Sciatic nerve (tissue), 2 donors: ENCODE data around the gene GGCX. TPM values are rescaled to one million over a fixed set of nuclear protein-coding genes. Genes with fewer than 3 reads are reported as not detected.
"Not testable (repeated sequence)": the region's sequence is repeated elsewhere in the genome, so short reads cannot be mapped to it uniquely, and the experiment has no call there.

ENCODE experiments used
- ATAC-seq: fragments of 200-7000 bp; cut with Tn5 transposase; one replicate; pipeline ENCODE4 v1.9.1; 2020; ENCODE audit warnings: mild to moderate bottlenecking, moderate library complexity
- DNase-seq: peaks from one replicate; pipeline ENCODE4 v3.0.0-alpha.2; 2020; ENCODE audit warnings: low spot score
- intact Hi-C: fragments of 100-400 bp; cut with DNase I; formaldehyde crosslinking; loops from one replicate; pipeline ENCODE4 v1.14.2; 2022
- total RNA-seq: library from RNA; stranded (reverse); fragmentation: NEBNext Ultra II Directional; extraction: Animal tissue kit (Norgen Biotek cat#: 25700); gene quantifications from one replicate; pipeline ENCODE4 v1.2.1, GENCODE V29; 2021
- donor health status: DM: no; HTN: no; CAD: no.
- donor health status: DM: no; HTN: no; CAD: no.

The GGCX gene
- total RNA-seq, 1 donor from 2014 or later = 36.6 TPM

DNA sequence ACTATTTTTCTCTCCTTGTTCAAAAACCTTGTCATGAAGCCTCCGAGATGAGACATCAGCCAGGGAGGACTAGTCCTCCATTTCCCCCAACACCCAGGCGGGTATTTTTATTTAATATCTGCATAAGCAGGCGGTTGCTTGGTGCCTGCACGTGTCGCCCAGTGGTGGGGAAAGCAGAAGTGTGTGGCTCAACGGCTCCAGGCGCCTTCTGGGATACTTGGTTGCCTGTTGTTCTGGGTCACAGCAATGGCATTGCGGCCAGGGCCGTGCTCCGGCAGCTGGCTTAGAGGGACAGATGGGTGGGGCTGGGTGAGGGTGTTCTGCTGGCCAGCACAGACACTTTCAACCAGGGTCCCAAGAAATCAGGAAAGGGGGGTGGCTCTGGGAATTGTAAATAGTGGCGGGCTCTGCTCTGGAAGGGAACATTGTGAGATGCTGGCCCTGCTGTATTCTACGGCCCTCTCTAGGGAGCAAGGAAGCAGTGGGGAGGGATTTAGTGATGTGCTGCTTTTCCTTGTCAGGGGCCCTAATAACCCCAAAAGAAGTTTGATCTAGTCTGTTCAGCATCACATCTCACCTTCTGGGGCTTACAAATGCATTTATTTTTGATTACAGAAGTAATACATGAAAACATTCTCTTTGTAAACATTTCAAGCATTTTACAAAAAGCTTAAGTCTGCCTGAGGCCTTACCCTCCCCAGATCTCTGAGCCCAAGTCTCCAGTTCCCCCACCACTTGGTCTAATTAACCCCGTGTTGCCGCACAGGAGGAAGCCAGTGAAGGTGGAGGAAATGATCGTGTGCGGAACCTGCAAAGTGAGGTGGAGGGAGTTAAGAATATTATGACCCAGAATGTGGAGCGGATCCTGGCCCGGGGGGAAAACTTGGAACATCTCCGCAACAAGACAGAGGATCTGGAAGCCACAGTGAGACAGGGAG is 17.2 kb upstream of the GGCX start:
- DNase-seq = no peak
- intact Hi-C loops = no loop called here
- ATAC-seq = peak; percentile 78

DNA sequence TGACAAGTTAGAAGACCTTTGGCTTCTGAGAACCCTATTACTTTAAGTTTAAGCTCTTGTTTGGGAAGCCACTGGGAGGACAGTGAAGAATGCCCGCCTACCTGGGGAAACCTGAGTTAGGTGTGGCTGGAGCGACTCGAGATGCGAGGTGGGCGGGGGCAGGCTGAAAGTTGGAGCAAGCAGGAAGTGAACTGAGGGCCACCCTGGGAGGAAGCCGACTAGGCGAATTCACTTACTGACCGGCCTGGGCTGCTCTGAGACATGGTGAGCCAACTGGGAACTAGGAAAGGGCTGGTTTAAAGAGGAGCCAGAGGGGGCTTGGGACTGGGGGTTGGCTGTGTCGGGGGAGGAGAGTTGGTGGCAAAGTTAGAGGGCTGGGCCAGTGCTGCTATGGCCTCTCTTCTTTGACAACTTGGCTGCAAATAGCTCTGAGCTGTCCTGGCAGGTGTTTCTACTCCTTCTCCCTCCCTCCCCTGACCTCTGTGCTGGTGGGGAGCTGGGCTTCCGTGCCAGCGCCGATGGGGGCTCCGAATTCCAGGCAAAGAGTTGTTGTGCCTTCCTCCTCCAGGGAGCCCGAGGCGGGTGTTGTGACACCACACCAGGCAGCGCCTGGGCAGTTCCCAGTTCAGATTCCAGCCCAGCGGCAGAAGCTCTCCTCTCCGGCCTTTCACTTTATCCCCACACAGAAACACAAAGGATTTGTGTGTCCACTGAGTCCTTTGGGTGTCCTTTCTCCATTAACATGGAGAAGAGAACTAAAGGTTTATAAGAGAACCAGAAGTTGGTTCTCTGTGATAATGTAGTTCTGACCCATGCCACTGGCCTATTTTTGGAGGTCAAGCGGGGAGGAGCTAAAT is 16.3 kb upstream of the GGCX start, which contains the start of gene VAMP8:
VAMP8 (plus strand) TSS at position 201 of the 857 bp plus-strand sequence; CDS start at position 262, 61 bp downstream.
- DNase-seq (no peak), ATAC-seq (peak; percentile 48)
- intact Hi-C loops = no loop called here

DNA sequence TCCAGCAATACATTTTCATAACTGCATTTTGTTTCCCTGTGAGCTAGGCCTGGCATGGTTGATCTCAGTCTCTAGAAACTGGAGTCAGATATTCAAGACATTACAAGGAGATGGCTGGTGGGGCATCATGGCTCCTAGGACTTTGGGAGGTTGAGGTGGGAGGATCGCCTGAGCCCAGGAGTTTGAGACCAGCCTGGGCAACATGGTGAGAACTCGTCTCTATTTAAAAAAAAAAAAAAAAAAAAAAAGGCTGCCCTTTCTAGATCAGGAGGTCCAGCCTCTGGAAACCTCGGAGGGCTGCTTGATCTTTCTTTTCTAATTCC is 15.7 kb upstream of the GGCX start:
- DNase-seq (no peak), ATAC-seq (no peak)
- intact Hi-C loops = no loop called here

DNA sequence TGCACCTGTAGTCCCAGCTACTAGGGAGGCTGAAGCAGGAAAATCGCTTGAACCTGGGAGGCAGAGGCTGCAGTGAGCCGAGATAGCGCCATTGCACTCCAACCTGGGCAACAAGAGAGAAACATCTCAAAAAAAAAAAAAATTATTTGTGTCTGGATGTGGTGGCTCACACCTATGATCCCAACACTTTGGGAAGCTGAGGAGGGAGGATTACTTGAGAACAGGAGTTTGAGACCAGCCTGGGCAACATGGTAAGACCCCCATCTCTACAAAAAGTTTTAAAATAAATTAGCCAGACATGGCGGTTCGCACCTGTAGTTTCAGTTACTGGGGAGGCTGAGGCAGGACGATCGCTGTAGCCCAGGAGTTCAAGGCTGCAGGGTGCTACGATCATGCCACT is 14.4 kb upstream of the GGCX start:
- intact Hi-C loops = no loop called here
- no peak for ATAC-seq
- no peak for DNase-seq

DNA sequence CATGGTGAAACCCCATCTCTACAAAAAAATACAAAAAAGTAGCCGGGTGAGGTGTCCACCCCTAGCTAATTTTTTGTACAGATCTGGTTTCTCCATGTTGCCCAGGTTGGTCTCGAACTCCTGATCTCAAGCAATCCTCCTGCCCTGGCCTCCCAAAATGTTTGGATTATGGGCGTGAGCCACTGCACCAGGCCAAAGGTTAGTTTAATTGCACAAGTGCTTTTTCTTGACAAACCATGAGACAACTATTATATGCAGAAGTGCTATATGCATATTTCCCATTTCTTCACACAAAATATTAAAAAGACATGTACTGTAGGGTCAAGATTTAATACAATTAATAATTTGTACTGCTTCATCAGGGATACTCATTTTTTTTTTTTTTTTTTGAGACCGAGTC is 5.0 kb upstream of the GGCX start:
- ATAC-seq (no peak), DNase-seq (no peak)
- intact Hi-C loops = no loop called here

DNA sequence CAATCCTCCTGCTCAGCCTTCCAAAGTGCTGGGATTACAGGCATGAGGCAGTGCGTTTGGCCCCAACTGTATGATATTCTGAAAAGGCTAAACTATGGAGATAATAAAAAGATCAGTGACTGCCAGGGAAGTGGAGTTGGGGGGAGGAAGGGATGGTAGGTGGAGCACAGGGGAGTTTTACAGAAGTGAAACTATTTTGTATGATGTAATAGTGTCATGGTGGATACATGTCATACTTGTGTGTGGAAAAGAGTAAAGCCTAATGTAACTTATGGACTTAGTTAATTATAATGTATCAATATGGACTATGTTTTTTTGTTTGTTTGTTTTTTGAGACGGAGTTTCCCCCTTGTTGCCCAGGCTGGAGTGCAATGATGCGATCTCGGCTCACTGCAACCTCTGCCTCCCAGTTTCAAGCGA is 2.9 kb upstream of the GGCX start:
- ATAC-seq = no peak
- no peak for DNase-seq
- intact Hi-C loops = no loop called here

DNA sequence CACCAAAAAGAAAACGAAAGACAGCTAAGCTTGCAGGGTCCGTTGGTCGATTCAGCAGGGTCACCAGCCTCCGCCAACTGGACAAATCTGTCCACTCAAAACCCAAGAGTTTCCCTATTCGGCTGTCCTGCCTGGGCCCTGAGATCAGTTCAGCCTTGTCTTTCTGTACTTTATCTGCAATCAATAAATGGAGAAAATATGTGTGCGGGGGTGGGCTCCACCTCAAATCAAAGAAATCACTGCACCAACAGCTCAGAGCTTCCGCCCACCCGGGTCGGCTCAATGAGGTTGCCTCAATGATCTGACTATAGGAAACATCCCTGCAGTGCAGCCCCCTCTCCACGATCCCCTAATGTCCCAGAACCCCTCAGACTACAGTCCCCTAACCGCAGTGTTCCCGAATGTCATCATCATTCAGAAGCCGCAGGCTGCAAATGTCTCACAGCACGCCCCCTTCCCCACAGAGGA is 447 bp downstream of the GGCX start:
- intact Hi-C loops = no loop called here
- no peak for DNase-seq
- peak; percentile 53 for ATAC-seq

DNA sequence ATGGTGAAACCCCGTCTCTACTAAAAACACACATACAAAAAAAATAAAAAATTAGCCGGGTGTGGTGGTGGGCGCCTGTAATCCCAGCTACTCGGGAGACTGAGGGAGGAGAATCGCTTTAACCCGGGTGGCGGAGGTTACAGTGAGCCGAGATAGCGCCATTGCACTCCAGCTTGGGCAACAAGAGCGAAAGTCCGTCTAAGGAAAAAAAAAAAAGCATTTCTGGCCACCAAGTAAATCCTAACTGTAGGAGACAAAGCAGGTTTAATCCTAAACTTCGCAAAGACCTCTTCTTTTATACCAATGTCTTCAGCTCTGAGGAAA is 928 bp downstream of the GGCX start:
- ATAC-seq, intact Hi-C loops, DNase-seq: not testable (repeated sequence)

DNA sequence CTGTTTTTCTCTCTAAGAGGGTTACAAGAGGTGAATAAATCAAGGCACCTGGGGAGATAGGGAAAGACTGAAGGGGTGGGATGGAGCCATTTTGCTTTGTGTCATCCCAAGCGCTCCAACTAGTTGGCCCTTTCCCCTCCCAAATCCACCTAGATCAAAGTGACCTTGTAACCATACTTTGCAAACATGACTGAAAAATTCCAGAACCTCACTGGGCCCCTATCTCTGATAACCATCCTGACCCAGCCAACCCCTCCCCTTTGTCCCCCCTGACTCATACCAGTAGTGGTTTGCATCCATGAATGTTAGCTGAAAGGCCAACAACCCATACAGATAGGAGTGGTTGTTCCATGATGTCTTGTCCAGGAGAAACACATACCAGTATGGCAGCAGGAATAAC is 3.1 kb downstream of the GGCX start:
- intact Hi-C loops = no loop called here
- DNase-seq (no peak), ATAC-seq (no peak)

DNA sequence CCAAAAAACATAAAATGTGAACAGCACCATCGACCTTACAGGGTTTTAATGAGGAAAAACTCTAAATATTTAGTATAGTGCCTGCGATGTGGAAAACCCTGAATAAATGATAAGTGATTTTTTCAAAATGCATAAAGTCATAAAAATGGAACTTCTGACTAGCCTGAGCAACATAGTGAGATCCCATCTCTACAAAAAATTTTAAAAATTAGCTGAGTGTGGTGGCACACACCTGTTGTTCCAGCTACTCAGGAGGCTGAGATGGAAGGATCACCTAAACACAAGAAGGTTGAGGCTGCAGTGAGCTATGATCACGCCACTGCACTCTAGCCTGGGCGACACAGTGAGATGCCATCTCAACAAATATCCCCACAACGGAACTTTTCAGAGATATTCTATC is 4.2 kb downstream of the GGCX start:
- ATAC-seq (no peak), DNase-seq (no peak)
- intact Hi-C loops = no loop called here

DNA sequence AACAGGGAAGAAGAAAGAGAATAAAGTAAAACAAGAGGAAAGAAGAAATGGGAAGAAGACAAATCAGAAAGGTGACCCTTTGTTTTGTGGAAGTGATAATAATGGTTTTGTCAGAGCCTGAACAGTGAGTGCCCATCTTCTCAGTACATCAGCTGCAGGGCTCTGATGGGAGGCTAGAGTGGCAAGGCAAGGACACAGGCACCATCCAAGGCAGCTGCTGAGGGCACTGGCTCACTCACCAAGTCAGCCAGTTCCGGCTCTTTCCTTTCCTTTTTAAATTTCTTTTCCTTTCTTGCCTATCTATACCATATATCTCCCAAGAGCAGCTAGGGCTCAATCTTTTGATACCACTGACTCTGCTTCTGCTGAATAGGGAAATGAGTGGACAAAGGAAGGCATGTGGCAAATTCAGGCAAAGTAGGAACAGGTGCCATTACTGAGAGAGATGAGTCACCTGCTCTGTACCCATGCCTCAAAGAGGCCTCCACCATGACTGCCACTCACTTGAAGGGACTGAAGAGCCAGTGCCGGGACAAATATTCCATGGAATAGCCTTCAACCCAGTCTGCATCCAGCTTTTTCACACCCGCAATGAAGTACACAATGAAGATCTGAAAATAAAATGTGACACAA is 6.2 kb downstream of the GGCX start:
- DNase-seq = no peak
- ATAC-seq = no peak
- intact Hi-C loops = no loop called here

DNA sequence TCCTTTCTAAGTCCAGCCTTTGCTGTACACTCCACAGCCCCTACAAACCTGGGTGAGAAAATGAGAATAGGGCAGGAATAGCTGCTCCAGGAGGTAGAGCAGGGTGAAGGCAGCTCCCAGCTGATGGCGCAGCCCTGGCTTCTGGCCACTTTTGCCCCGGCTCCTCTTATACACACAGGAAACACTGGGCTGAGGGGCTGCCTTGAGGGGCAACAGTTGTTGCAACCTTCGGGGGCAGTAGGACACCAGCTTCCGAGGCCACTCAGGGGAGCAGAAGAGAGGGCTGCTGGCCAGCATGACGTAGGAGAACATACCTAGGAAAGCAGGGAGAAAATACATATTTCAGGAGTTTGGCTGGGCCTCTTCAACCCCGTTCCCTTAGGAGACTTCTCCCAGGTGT is 8.1 kb downstream of the GGCX start:
- intact Hi-C loops = loop anchor here (2.0 kb wide), 1 partner anchor 132 kb away; no protein-coding TSS in a partner anchor
- ATAC-seq = no peak
- DNase-seq = no peak

DNA sequence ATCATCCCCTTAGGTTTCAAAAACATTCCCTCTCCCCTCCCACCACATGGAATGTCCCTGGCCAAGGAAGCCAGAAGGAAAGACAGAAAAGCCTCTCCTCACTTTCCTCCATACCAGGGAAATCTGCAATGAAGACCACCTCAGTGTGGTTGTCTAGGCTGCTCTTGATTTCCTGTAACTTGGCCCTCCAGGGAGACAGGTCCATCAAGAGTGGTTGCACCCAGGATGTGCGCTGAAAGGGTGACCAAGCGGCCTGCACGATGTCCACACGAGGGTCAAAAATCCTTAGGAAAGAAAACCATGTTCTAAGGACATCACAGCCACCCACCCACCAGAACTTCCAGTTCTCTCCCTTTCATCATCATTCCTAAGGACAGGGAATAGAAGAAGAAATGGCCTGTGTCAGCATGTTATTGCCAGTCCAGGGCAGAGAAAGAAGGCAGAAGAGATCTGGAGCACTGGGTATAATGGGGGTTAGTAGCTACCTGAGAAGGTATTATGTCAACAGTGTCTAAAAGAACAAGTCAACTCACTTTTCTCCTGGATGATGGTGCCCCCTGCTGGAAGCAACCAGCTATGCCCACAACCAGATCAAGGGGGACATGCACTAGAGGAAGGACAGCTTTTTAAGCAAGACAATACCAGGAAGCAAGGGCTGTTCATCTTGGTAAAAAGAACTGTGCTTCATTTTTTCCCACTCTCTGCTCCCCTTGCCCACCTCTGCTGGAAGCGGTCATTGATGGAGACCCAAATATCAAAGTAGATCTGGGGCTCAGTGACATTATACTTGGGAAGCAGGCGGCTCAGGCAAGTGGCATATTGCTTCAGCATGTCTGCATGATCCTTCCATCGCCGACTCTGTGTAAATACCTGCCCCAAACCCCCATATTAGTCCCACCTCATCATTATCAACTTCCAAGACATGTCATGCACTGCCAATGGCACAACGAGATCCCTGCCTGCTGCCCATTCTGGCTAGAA is 9.3 kb downstream of the GGCX start:
- DNase-seq (peak; percentile 90), ATAC-seq (peak; percentile 82)
- intact Hi-C loops = loop anchor here (2.0 kb wide), 1 partner anchor 131 kb away; no protein-coding TSS in a partner anchor

DNA sequence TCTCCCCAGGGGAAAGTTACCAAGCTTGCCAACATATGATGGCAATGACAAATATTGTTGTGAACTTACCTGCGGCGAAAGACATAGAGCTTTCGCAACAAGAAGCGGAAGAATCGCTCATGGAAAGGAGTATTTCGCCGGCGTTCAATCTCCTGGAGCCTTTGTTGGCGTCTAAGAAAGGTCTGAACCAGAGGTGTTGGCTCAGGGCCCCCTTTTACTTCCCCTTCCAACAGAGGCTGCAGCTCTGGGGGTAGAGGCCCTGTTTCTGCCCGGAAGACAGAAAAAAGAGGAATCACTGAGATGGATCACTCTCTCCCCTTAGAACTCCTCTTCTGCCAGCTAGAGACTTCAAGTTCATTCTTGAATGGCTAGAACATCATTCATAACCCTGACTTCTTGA is 10.8 kb downstream of the GGCX start:
- intact Hi-C loops = no loop called here

DNA sequence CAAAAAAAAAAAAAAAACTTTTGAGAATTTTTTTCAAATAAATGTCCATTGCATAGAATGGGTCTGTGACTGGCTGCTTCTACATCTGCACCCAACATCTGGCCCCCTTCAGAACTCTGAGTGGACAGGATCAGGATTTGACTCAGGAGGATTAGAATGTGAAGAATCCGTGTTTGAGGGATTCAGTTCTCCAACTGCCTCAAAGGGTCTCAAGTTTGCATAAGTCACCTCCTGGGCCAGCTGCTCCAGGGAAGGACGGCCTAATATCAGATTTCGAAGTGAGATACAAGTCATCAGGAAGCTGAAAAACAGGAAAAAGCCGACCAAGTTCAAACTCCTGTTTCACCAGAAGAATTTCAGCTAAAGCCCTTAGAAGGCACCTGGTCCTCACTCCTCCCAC is 11.5 kb downstream of the GGCX start:
- DNase-seq = no peak
- no peak for ATAC-seq
- intact Hi-C loops = no loop called here

More for the DNA sequence above, 10.8 kb downstream of the GGCX start:
- DNase-seq (no peak), ATAC-seq (peak; percentile 45)

DNA sequence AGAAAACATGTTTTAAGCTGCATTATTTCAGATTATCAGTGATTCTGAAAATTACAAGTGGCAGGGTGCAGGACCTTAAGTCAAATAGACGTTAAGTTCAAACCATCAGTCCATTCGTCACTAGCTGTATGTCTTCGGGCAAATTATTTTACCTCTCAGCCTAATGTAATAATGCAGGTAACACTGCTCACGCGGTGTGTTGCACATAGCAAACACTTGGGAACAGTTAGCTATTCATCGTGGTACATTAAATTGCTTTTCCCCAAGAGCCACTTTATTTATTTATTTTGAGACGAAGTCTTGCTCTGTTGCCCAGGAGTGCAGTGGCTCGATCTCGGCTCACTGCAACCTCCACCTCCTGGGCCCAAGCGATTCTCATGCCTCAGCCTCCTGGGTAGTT is 12.2 kb downstream of the GGCX start:
- intact Hi-C loops = no loop called here
- DNase-seq (no peak), ATAC-seq (no peak)

DNA sequence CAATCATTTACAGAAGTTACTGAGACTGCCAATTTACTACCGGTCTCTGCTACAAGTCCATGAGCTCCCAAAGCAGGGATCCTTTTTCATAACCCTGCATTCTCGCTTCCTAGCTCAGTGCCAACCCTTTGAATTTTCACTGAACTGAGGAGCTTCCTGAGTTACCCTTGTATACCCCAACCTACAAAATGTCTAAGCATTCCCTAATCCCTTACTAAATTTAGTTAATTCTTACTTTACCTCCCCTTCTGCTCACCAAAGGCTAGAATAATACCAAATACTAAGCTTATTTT is 12.7 kb downstream of the GGCX start:
- ATAC-seq (no peak), DNase-seq (no peak)
- intact Hi-C loops = no loop called here

DNA sequence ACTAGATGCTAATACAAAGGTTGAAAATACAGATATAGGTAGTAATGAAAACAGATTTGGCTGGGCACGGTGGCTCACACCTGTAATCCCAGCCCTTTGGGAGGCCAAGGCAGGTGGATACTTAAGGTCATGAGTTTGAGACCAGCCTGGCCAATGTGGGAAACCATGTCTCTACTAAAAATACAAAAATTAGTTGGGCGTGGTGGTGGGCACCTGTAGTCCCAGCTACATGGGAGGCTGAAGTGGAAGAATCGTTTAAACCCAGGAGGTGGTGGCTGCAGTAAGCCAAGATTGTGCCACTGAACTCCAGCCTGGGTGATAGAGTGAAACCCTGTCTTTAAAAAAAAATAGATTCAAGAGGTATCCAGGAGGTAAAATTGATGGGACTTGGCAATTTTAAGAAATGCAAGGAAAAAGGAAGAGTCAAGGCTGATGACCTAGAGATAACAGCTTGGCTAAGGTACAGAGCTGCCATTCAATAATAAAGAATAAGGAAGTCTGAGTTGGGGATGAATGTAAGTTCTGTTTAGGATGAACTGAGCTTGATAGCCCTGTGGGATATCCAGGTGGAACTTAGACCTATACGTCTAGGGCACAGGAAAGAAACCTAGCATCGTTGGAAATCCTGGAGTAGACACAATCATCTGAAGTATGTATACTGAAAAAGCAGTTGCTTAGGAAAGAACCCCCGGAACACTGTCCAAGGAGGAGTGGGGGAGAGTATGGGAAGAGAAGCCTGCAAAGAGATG is 13.3 kb downstream of the GGCX start:
- DNase-seq (no peak), ATAC-seq (no peak)
- intact Hi-C loops = no loop called here
